ENCODE results near the gene SPDYE1.

SPDYE1 gene

GRCh38 chr7:44043902-44044301, 46.2 kb downstream of the SPDYE1 start:
- Histone ChIP-seq H3K4me3 (ENCODE audit: insufficient read depth, low read depth, low read length) (peak overlapping the region; percentile 99), H3K9me3 (ENCODE audit: control insufficient read depth, low read length) (no peaks in the 10 kb centered on the region), H3K4me1 (ENCODE audit: control insufficient read depth, insufficient read depth, low read length) (peaks cover 11% of the 10 kb centered on the region), H3K36me3 (ENCODE audit: control insufficient read depth, insufficient read depth, low read length) (no peaks in the 10 kb centered on the region), H3K27ac (ENCODE audit: insufficient read depth, low read depth, low read length, poor library complexity, severe bottlenecking) (no peak overlapping the region), H3K27me3 (ENCODE audit: control insufficient read depth, insufficient read depth, low read length, poor library complexity, severe bottlenecking) (peaks cover 29% of the 10 kb centered on the region)
- WGBS, 2 experiments, result 43 to 45% methylated on average over 8 of the region's 8 CpGs

GRCh38 chr7:44044315-44045225, 46.9 kb downstream of the SPDYE1 start, which contains the start of gene DBNL:
Gene DBNL, plus strand, starts transcription at chr7:44044702. Its CDS starts 36 bp downstream, at chr7:44044738.
- Histone ChIP-seq H3K9me3 (ENCODE audit: control insufficient read depth, low read length) (no peaks in the 10 kb centered on the region), H3K4me1 (ENCODE audit: control insufficient read depth, insufficient read depth, low read length) (peaks cover 11% of the 10 kb centered on the region), H3K36me3 (ENCODE audit: control insufficient read depth, insufficient read depth, low read length) (peaks cover under 1% of the 10 kb centered on the region), H3K4me3 (ENCODE audit: insufficient read depth, low read depth, low read length) (peak within 1 kb of the TSS; percentile 99), H3K27ac (ENCODE audit: insufficient read depth, low read depth, low read length, poor library complexity, severe bottlenecking) (no peak within 1 kb of the TSS), H3K27me3 (ENCODE audit: control insufficient read depth, insufficient read depth, low read length, poor library complexity, severe bottlenecking) (peaks cover 29% of the 10 kb centered on the region)
- 0% methylated on average over 74 of the region's 74 CpGs for WGBS, 2 experiments

GRCh38 chr7:44045226-44046014, 47.7 kb downstream of the SPDYE1 start:
- no peak overlapping the region for H3K27ac ChIP-seq (ENCODE audit: insufficient read depth, low read depth, low read length, poor library complexity, severe bottlenecking)
- peak overlapping the region; percentile 99 for H3K4me3 ChIP-seq (ENCODE audit: insufficient read depth, low read depth, low read length)
- peaks cover 9% of the 10 kb centered on the region for H3K36me3 ChIP-seq (ENCODE audit: control insufficient read depth, insufficient read depth, low read length)
- H3K27me3 ChIP-seq (ENCODE audit: control insufficient read depth, insufficient read depth, low read length, poor library complexity, severe bottlenecking), result peaks cover 22% of the 10 kb centered on the region
- WGBS, 2 experiments, result 33 to 34% methylated on average over 15 of the region's 15 CpGs
- peaks cover 11% of the 10 kb centered on the region for H3K4me1 ChIP-seq (ENCODE audit: control insufficient read depth, insufficient read depth, low read length)
- no peaks in the 10 kb centered on the region for H3K9me3 ChIP-seq (ENCODE audit: control insufficient read depth, low read length)

- Histone ChIP-seq H3K27ac (ENCODE audit: insufficient read depth, low read depth, low read length, poor library complexity, severe bottlenecking) (no peak overlapping the region), H3K4me3 (ENCODE audit: insufficient read depth, low read depth, low read length) (no peak overlapping the region), H3K4me1 (ENCODE audit: control insufficient read depth, insufficient read depth, low read length) (peaks cover 11% of the 10 kb centered on the region), H3K27me3 (ENCODE audit: control insufficient read depth, insufficient read depth, low read length, poor library complexity, severe bottlenecking) (peaks cover 11% of the 10 kb centered on the region), H3K36me3 (ENCODE audit: control insufficient read depth, insufficient read depth, low read length) (peaks cover 12% of the 10 kb centered on the region), H3K9me3 (ENCODE audit: control insufficient read depth, low read length) (no peaks in the 10 kb centered on the region)
- 92 to 93% methylated on average over 8 of the region's 8 CpGs for WGBS, 2 experiments
Observed at GRCh38 chr7:44046321-44047061, 48.8 kb downstream of the SPDYE1 start.

- Histone ChIP-seq H3K36me3 (ENCODE audit: control insufficient read depth, insufficient read depth, low read length) (peaks cover 17% of the 10 kb centered on the region), H3K9me3 (ENCODE audit: control insufficient read depth, low read length) (no peaks in the 10 kb centered on the region), H3K4me1 (ENCODE audit: control insufficient read depth, insufficient read depth, low read length) (peaks cover 11% of the 10 kb centered on the region), H3K4me3 (ENCODE audit: insufficient read depth, low read depth, low read length) (no peak overlapping the region), H3K27ac (ENCODE audit: insufficient read depth, low read depth, low read length, poor library complexity, severe bottlenecking) (no peak overlapping the region), H3K27me3 (ENCODE audit: control insufficient read depth, insufficient read depth, low read length, poor library complexity, severe bottlenecking) (no peaks in the 10 kb centered on the region)
- WGBS, 2 experiments, result 91 to 93% methylated on average over 7 of the region's 7 CpGs
Observed at GRCh38 chr7:44048031-44048795, 50.5 kb downstream of the SPDYE1 start.

GRCh38 chr7:44050121-44050914, 52.6 kb downstream of the SPDYE1 start:
- no peaks in the 10 kb centered on the region for H3K27me3 ChIP-seq (ENCODE audit: control insufficient read depth, insufficient read depth, low read length, poor library complexity, severe bottlenecking)
- WGBS, 2 experiments, result 93 to 94% methylated on average over 14 of the region's 14 CpGs
- H3K4me3 ChIP-seq (ENCODE audit: insufficient read depth, low read depth, low read length), result no peak overlapping the region
- peaks cover 7% of the 10 kb centered on the region for H3K4me1 ChIP-seq (ENCODE audit: control insufficient read depth, insufficient read depth, low read length)
- H3K9me3 ChIP-seq (ENCODE audit: control insufficient read depth, low read length), result no peaks in the 10 kb centered on the region
- no peak overlapping the region for H3K27ac ChIP-seq (ENCODE audit: insufficient read depth, low read depth, low read length, poor library complexity, severe bottlenecking)
- H3K36me3 ChIP-seq (ENCODE audit: control insufficient read depth, insufficient read depth, low read length), result peaks cover 17% of the 10 kb centered on the region

- H3K4me3 ChIP-seq (ENCODE audit: insufficient read depth, low read depth, low read length), result no peak overlapping the region
- H3K27me3 ChIP-seq (ENCODE audit: control insufficient read depth, insufficient read depth, low read length, poor library complexity, severe bottlenecking), result no peaks in the 10 kb centered on the region
- H3K9me3 ChIP-seq (ENCODE audit: control insufficient read depth, low read length), result no peaks in the 10 kb centered on the region
- H3K4me1 ChIP-seq (ENCODE audit: control insufficient read depth, insufficient read depth, low read length), result no peaks in the 10 kb centered on the region
- no peak overlapping the region for H3K27ac ChIP-seq (ENCODE audit: insufficient read depth, low read depth, low read length, poor library complexity, severe bottlenecking)
- WGBS, 2 experiments, result 85 to 88% methylated on average over 8 of the region's 8 CpGs
- peaks cover 17% of the 10 kb centered on the region for H3K36me3 ChIP-seq (ENCODE audit: control insufficient read depth, insufficient read depth, low read length)
Observed at GRCh38 chr7:44050915-44051560, 53.3 kb downstream of the SPDYE1 start.

- H3K36me3 ChIP-seq (ENCODE audit: control insufficient read depth, insufficient read depth, low read length), result peaks cover 23% of the 10 kb centered on the region
- 94 to 95% methylated on average over 5 of the region's 5 CpGs for WGBS, 2 experiments
- no peak overlapping the region for H3K4me3 ChIP-seq (ENCODE audit: insufficient read depth, low read depth, low read length)
Observed at GRCh38 chr7:44051611-44052220, 54.0 kb downstream of the SPDYE1 start.

More at GRCh38 chr7:44051611-44052220, 54.0 kb downstream of the SPDYE1 start:
- no peaks in the 10 kb centered on the region for H3K9me3 ChIP-seq (ENCODE audit: control insufficient read depth, low read length)
- H3K27ac ChIP-seq (ENCODE audit: insufficient read depth, low read depth, low read length, poor library complexity, severe bottlenecking), result no peak overlapping the region
- no peaks in the 10 kb centered on the region for H3K4me1 ChIP-seq (ENCODE audit: control insufficient read depth, insufficient read depth, low read length)
- no peaks in the 10 kb centered on the region for H3K27me3 ChIP-seq (ENCODE audit: control insufficient read depth, insufficient read depth, low read length, poor library complexity, severe bottlenecking)
